ENCODE data around the gene TMEM39B. TPM values are rescaled to one million over a fixed set of nuclear protein-coding genes. Genes with fewer than 3 reads are reported as not detected.
"Not testable (repeated sequence)": the region's sequence is repeated elsewhere in the genome, so short reads cannot be mapped to it uniquely, and the experiment has no call there.

TMEM39B gene
- total and polyA plus RNA-seq, 2 donors (not counting 3 experiments of a cell fraction or from before 2014, with no cell fraction given): 47.3 to 64.3 TPM

GRCh38 chr1:32143302-32143695 is 70.6 kb downstream of the TMEM39B start:
- BruUV-seq (replicated peaks); H3K9me3 ChIP-seq (replicated peaks; ENCODE audit: control insufficient read depth, insufficient read depth, low read length); DNase-seq (ENCODE audit: low read depth, low spot score); H3K27ac ChIP-seq (ENCODE audit: insufficient read depth, low read depth, low read length); H3K4me3 ChIP-seq (replicated peaks in 1 of 3; ENCODE audit: insufficient read depth in 1 of 3, low read depth in 1 of 3, low read length in 3 of 3); H3K36me3 ChIP-seq (ENCODE audit: control insufficient read depth in 2 of 2, extremely low read depth in 1 of 2, insufficient read depth in 2 of 2, low read length in 2 of 2); H3K9ac ChIP-seq (replicated peaks; ENCODE audit: extremely low read depth, insufficient read depth, low read length); POLR2A ChIA-PET; H3K9me1 ChIP-seq (replicated peaks; ENCODE audit: control insufficient read depth, extremely low read depth, insufficient read depth, low read length); dilution Hi-C loops (cut with MboI; ENCODE audit: extremely low pct_ligation_motif_present, low sequenced_read_pairs); FAIRE-seq; intact Hi-C loops (cut with micrococcal nuclease); H3K27me3 ChIP-seq (ENCODE audit: control insufficient read depth in 2 of 2, insufficient read depth in 2 of 2, low read length in 2 of 2); H4K20me1 ChIP-seq (replicated peaks; ENCODE audit: control insufficient read depth, extremely low read depth, insufficient read depth, low read length); H3K4me2 ChIP-seq (ENCODE audit: insufficient read depth, low read length); H2AFZ ChIP-seq (ENCODE audit: low read depth, low read length): not testable (repeated sequence)
- CTCF ChIA-PET: interaction anchor here (0.7 kb wide), 1 partner anchor 23 kb away, joined by 3 read pairs; no protein-coding TSS in a partner anchor
- Histone ChIP-seq H3K4me1 (ENCODE audit: control insufficient read depth, extremely low read depth, insufficient read depth, low read length) (peaks cover 11% of the 10 kb centered on the region), H3K79me2 (ENCODE audit: control insufficient read depth, insufficient read depth, low read length) (peaks cover 79% of the 10 kb centered on the region)

- H3K4me3 ChIP-seq (replicated peaks in 1 of 3; ENCODE audit: insufficient read depth in 1 of 3, low read depth in 1 of 3, low read length in 3 of 3): no peak overlapping the region
- no peaks in the 10 kb centered on the region for H3K9me1 ChIP-seq (replicated peaks; ENCODE audit: control insufficient read depth, extremely low read depth, insufficient read depth, low read length)
- TF ChIP-seq POLR2A (IDR thresholded peaks at IDR 0.05; ENCODE audit: low read depth, low read length) (no peak), MAX (IDR thresholded peaks at IDR 0.05; ENCODE audit: insufficient read depth, insufficient read length) (no peak), CTCF (IDR thresholded peaks at IDR 0.05; ENCODE audit: extremely low read depth in 1 of 2, insufficient read depth in 1 of 2, low read depth in 1 of 2, low read length in 2 of 2) (no peak), FOS (IDR thresholded peaks at IDR 0.05; ENCODE audit: borderline replicate concordance, insufficient read depth, low read length) (no peak), EZH2 (IDR thresholded peaks at IDR 0.05; ENCODE audit: borderline replicate concordance, low read depth, low read length, severe bottlenecking) (no peak), MYC (IDR thresholded peaks at IDR 0.05; ENCODE audit: low read depth, low read length) (no peak)
- H4K20me1 ChIP-seq (replicated peaks; ENCODE audit: control insufficient read depth, extremely low read depth, insufficient read depth, low read length): peaks cover 1% of the 10 kb centered on the region
- no peaks in the 10 kb centered on the region for H3K27me3 ChIP-seq (ENCODE audit: control insufficient read depth in 2 of 2, insufficient read depth in 2 of 2, low read length in 2 of 2)
- no peak overlapping the region for H3K4me2 ChIP-seq (ENCODE audit: insufficient read depth, low read length)
- no peak for FAIRE-seq
- H3K4me1 ChIP-seq (ENCODE audit: control insufficient read depth, extremely low read depth, insufficient read depth, low read length): peaks cover 6% of the 10 kb centered on the region
- no peak overlapping the region for H3K9ac ChIP-seq (replicated peaks; ENCODE audit: extremely low read depth, insufficient read depth, low read length)
- H3K79me2 ChIP-seq (ENCODE audit: control insufficient read depth, insufficient read depth, low read length): peaks cover 78% of the 10 kb centered on the region
- ChIA-PET POLR2A (no interaction called here), CTCF (interaction anchor here (1.7 kb wide), 1 partner anchor 16 kb away, joined by 8 read pairs; no protein-coding TSS in a partner anchor)
- H3K27ac ChIP-seq (ENCODE audit: insufficient read depth, low read depth, low read length): no peak overlapping the region
- H2AFZ ChIP-seq (ENCODE audit: low read depth, low read length): no peak overlapping the region
- DNase-seq (ENCODE audit: low read depth, low spot score): no peak
- dilution Hi-C loops (cut with MboI; ENCODE audit: extremely low pct_ligation_motif_present, low sequenced_read_pairs) (no loop called here), intact Hi-C loops (cut with micrococcal nuclease) (no loop called here)
- H3K36me3 ChIP-seq (ENCODE audit: control insufficient read depth in 2 of 2, extremely low read depth in 1 of 2, insufficient read depth in 2 of 2, low read length in 2 of 2): no peaks in the 10 kb centered on the region
- no TSS peak for BruUV-seq (replicated peaks)
- no peaks in the 10 kb centered on the region for H3K9me3 ChIP-seq (replicated peaks; ENCODE audit: control insufficient read depth, insufficient read depth, low read length)
Observed at GRCh38 chr1:32144033-32144432, 71.3 kb downstream of the TMEM39B start.

- H3K9me1 ChIP-seq (replicated peaks; ENCODE audit: control insufficient read depth, extremely low read depth, insufficient read depth, low read length); CTCF ChIA-PET; BruUV-seq (replicated peaks); H3K4me3 ChIP-seq (replicated peaks in 1 of 3; ENCODE audit: insufficient read depth in 1 of 3, low read depth in 1 of 3, low read length in 3 of 3); H3K9me3 ChIP-seq (replicated peaks; ENCODE audit: control insufficient read depth, insufficient read depth, low read length); H3K9ac ChIP-seq (replicated peaks; ENCODE audit: extremely low read depth, insufficient read depth, low read length); FAIRE-seq; H3K4me2 ChIP-seq (ENCODE audit: insufficient read depth, low read length); DNase-seq (ENCODE audit: low read depth, low spot score); H4K20me1 ChIP-seq (replicated peaks; ENCODE audit: control insufficient read depth, extremely low read depth, insufficient read depth, low read length); POLR2A ChIA-PET; H3K27me3 ChIP-seq (ENCODE audit: control insufficient read depth in 2 of 2, insufficient read depth in 2 of 2, low read length in 2 of 2); H3K27ac ChIP-seq (ENCODE audit: insufficient read depth, low read depth, low read length); H2AFZ ChIP-seq (ENCODE audit: low read depth, low read length); dilution Hi-C loops (cut with MboI; ENCODE audit: extremely low pct_ligation_motif_present, low sequenced_read_pairs); H3K36me3 ChIP-seq (ENCODE audit: control insufficient read depth in 2 of 2, extremely low read depth in 1 of 2, insufficient read depth in 2 of 2, low read length in 2 of 2); H3K4me1 ChIP-seq (ENCODE audit: control insufficient read depth, extremely low read depth, insufficient read depth, low read length): not testable (repeated sequence)
- intact Hi-C loops (cut with micrococcal nuclease): loop anchor here (2.0 kb wide), 1 partner anchor 25 kb away; no protein-coding TSS in a partner anchor
- peaks cover 67% of the 10 kb centered on the region for H3K79me2 ChIP-seq (ENCODE audit: control insufficient read depth, insufficient read depth, low read length)
Observed at GRCh38 chr1:32147799-32148198, 75.1 kb downstream of the TMEM39B start.
